Liver (tissue), 3 donors: ENCODE results near the gene MRTFB.

Experiments used
- CTCF ChIP-seq: fragments of 150-350 bp; IDR thresholded peaks from 2 replicates; pipeline ENCODE4 v1.5.1; 2017; ENCODE audit warnings: improper control_type of control experiment, low read depth, low read length; ENCODE audit not compliant: missing input control
- EGR1 ChIP-seq, 2 donors: IDR thresholded peaks; 2 replicates each; pipeline ENCODE4 v1.6.1; 2016 to 2018; ENCODE audit warnings: antibody characterized with exemption in 2 of 2, low read depth in 2 of 2
- HNF4A ChIP-seq, 2 donors: conservative IDR thresholded peaks; 2 replicates each; pipeline ENCODE4 v1.6.1; 2016; ENCODE audit warnings: antibody characterized with exemption in 2 of 2, mild to moderate bottlenecking in 2 of 2
- JUND ChIP-seq, 2 donors: IDR thresholded peaks; 2 replicates each; pipeline ENCODE4 v1.6.1; 2016; ENCODE audit warnings: antibody characterized with exemption in 2 of 2
- MAX ChIP-seq: IDR thresholded peaks from 2 replicates; pipeline ENCODE4 v1.6.1; 2016; ENCODE audit warnings: antibody characterized with exemption
- RAD21 ChIP-seq, 2 donors: IDR thresholded peaks; 2 replicates each; pipeline ENCODE4 v1.6.1; 2016; ENCODE audit warnings: antibody characterized with exemption in 2 of 2, mild to moderate bottlenecking in 2 of 2
- REST ChIP-seq: IDR thresholded peaks from 2 replicates; pipeline ENCODE4 v1.6.1; 2016; ENCODE audit warnings: antibody characterized with exemption, mild to moderate bottlenecking
- SP1 ChIP-seq: IDR thresholded peaks from 2 replicates; pipeline ENCODE4 v1.6.1; 2018; ENCODE audit warnings: antibody characterized with exemption, mild to moderate bottlenecking
- TAF1 ChIP-seq: conservative IDR thresholded peaks from 2 replicates; pipeline ENCODE4 v1.6.1; 2016; ENCODE audit warnings: antibody characterized with exemption, mild to moderate bottlenecking
- donor health status: healthy.
- donor health status: healthy.

- TF ChIP-seq CTCF (no peak), RAD21 (IDR thresholded peaks at IDR 0.05) (no peak), MAX (no peak), REST (no peak), JUND (IDR thresholded peaks at IDR 0.05) (no peak), SP1 (no peak), HNF4A (conservative IDR thresholded peaks at IDR 0.05) (no peak), TAF1 (no peak), EGR1 (IDR thresholded peaks at IDR 0.05; ENCODE audit: low read depth in 2 of 2) (no peak)
Measured at GRCh38 chr16:14286368-14287230, 215.5 kb downstream of the MRTFB start.
